ENCODE results near the gene THRSP. TPM values are rescaled to one million over a fixed set of nuclear protein-coding genes. Genes with fewer than 3 reads are reported as not detected.

The THRSP gene
- total RNA-seq, 2 donors from 2014 or later, result 34.6 to 88.4 TPM

Other genes with a start within 250 kb of the THRSP start
- 10 to 100 TPM; 37.6 to 45.7 TPM for gene RSF1, start 243.1 kb upstream of the THRSP start, total RNA-seq
- 10 to 100 TPM; 70.9 to 77.5 TPM for gene AAMDC, start 242.7 kb upstream of the THRSP start, total RNA-seq
- 10 to 100 TPM; 15.9 to 17.7 TPM for gene INTS4, start 69.2 kb upstream of the THRSP start, total RNA-seq
- gene KCTD14, start 40.6 kb upstream of the THRSP start, total RNA-seq, result 1 to 10 TPM in 1 of 2 donors, under 1 TPM in 1; 0.94 to 1.3 TPM
- gene NDUFC2, start 16.0 kb downstream of the THRSP start, total RNA-seq, result 100 to 1,000 TPM; 276 to 291 TPM
- 10 to 100 TPM; 21.1 to 25.2 TPM for gene ALG8, start 75.8 kb downstream of the THRSP start, total RNA-seq
- gene KCTD21, start 124.8 kb downstream of the THRSP start, total RNA-seq, result 1 to 10 TPM; 6.4 to 6.8 TPM
- 10 to 100 TPM in 1 of 2 donors, 1 to 10 TPM in 1; 6.5 to 10.6 TPM for gene USP35, start 125.1 kb downstream of the THRSP start, total RNA-seq